Endothelial cell of umbilical vein (primary cell): ENCODE results near the gene LSM7. TPM values are rescaled to one million over a fixed set of nuclear protein-coding genes. Genes with fewer than 3 reads are reported as not detected.
A peak's percentile ranks its signal among the peaks of the same experiment; 100 is the strongest.

ENCODE experiments used
- BruUV-seq: library from RNA; stranded (reverse); fragments of 400-500 nt; replicated peaks from 2 replicates; lab custom pipeline; 2021; lab: Mats Ljungman, UMichigan
- CTCF ChIA-PET: fragments of 300-600, 350-600 bp; sonication (Branson Sonifier 250); formaldehyde crosslinking; loops from one replicate; lab custom pipeline; 2021; ENCODE audit warnings: antibody characterized with exemption, inconsistent platforms; lab: Charles Lee
- POLR2A ChIA-PET: fragments of 300-600, 350-600 bp; sonication (Branson Sonifier 250); formaldehyde crosslinking; loops from one replicate; lab custom pipeline; 2021; ENCODE audit warnings: antibody characterized with exemption, inconsistent platforms; lab: Charles Lee
- DNase-seq: peaks from one replicate; pipeline ENCODE4 v3.0.0-alpha.2; 2011; ENCODE audit warnings: low read depth, low spot score
- FAIRE-seq: peaks from 2 replicates; lab custom pipeline; 2011; peaks lifted over from hg19 to GRCh38; lab: Jason Lieb, UNC
- H2AFZ ChIP-seq: 2 replicates; pipeline ENCODE4 v1.6.0; 2012; ENCODE audit warnings: low read depth, low read length, control low read depth, inconsistent platforms
- H3K27ac ChIP-seq: 2 replicates; pipeline ENCODE4 v1.5.1; 2011; ENCODE audit warnings: low read depth, mild to moderate bottlenecking, control low read depth, low read length, moderate library complexity; ENCODE audit not compliant: insufficient read depth
- H3K27me3 ChIP-seq, 2 experiments: 2 replicates each; pipeline versions ENCODE4 v1.6.0 to v1.6.1; 2011; ENCODE audit warnings: low read length in 2 of 2, mixed read lengths in 1 of 2; ENCODE audit not compliant: control insufficient read depth in 2 of 2, insufficient read depth in 2 of 2
- H3K36me3 ChIP-seq, 2 experiments: 2 replicates in 1 of 2; 3 replicates in 1 of 2; pipeline ENCODE4 v1.5.1; 2011; ENCODE audit warnings: low read length in 2 of 2, mild to moderate bottlenecking in 1 of 2, moderate library complexity in 1 of 2; ENCODE audit not compliant: control insufficient read depth in 2 of 2, insufficient read depth in 2 of 2; ENCODE audit errors: extremely low read depth in 1 of 2
- H3K4me1 ChIP-seq: 3 replicates; pipeline ENCODE4 v1.5.1; 2011; ENCODE audit warnings: mild to moderate bottlenecking, low read length; ENCODE audit not compliant: control insufficient read depth, insufficient read depth; ENCODE audit errors: extremely low read depth
- H3K4me2 ChIP-seq: 2 replicates; pipeline ENCODE4 v1.6.1; 2011; ENCODE audit warnings: low read length, control low read depth, mixed read lengths; ENCODE audit not compliant: insufficient read depth
- H3K4me3 ChIP-seq, 3 experiments: fragments of 200-600 bp in 1 of 3; sonication (generic), shearing (Covaris generic) in 1 of 3; replicated peaks in 1 of 3; 2 replicates each; pipeline ENCODE4 v1.5.1; 2011 to 2016; ENCODE audit warnings: control low read depth in 3 of 3, low read length in 3 of 3, mild to moderate bottlenecking in 2 of 3, inconsistent platforms in 1 of 3, low read depth in 1 of 3, moderate library complexity in 1 of 3; ENCODE audit not compliant: insufficient read depth in 1 of 3
- H3K79me2 ChIP-seq: 2 replicates; pipeline ENCODE4 v1.6.0; 2012; ENCODE audit warnings: low read length, inconsistent platforms; ENCODE audit not compliant: control insufficient read depth, insufficient read depth
- H3K9ac ChIP-seq: replicated peaks from 2 replicates; pipeline ENCODE3; 2011; ENCODE audit warnings: low read length, control low read depth; ENCODE audit not compliant: insufficient read depth; ENCODE audit errors: extremely low read depth
- H3K9me1 ChIP-seq: replicated peaks from 3 replicates; pipeline ENCODE4 v1.6.0; 2011; ENCODE audit warnings: mild to moderate bottlenecking, low read length; ENCODE audit not compliant: control insufficient read depth, insufficient read depth; ENCODE audit errors: extremely low read depth
- H3K9me3 ChIP-seq: replicated peaks from 2 replicates; pipeline ENCODE4 v1.5.1; 2012; ENCODE audit warnings: low read length, inconsistent platforms; ENCODE audit not compliant: control insufficient read depth, insufficient read depth
- H4K20me1 ChIP-seq: replicated peaks from 2 replicates; pipeline ENCODE3; 2011; ENCODE audit warnings: mild to moderate bottlenecking, low read length; ENCODE audit not compliant: control insufficient read depth, insufficient read depth; ENCODE audit errors: extremely low read depth
- EZH2 ChIP-seq: IDR thresholded peaks from 2 replicates; pipeline ENCODE4 v1.6.1; 2012; ENCODE audit warnings: borderline replicate concordance, low read depth, mild to moderate bottlenecking, moderate library complexity, low read length, inconsistent platforms; ENCODE audit not compliant: severe bottlenecking
- FOS ChIP-seq: IDR thresholded peaks from 2 replicates; pipeline ENCODE4 v1.6.1; 2011; ENCODE audit warnings: mild to moderate bottlenecking, low read length, moderate library complexity, borderline replicate concordance; ENCODE audit not compliant: insufficient read depth
- GATA2 ChIP-seq: IDR thresholded peaks from 2 replicates; pipeline ENCODE4 v1.7.0; 2011; ENCODE audit warnings: low read depth, mild to moderate bottlenecking, moderate library complexity, mixed read lengths, low read length; ENCODE audit not compliant: insufficient read length, insufficient read depth
- MYC ChIP-seq: IDR thresholded peaks from one replicate; pipeline ENCODE4 v1.6.1; 2011; ENCODE audit warnings: mild to moderate bottlenecking, low read depth, low read length
- POLR2A ChIP-seq: IDR thresholded peaks from 2 replicates; pipeline ENCODE4 v1.6.1; 2012; ENCODE audit warnings: low read depth, mild to moderate bottlenecking, control low read depth, low read length
- POLR2AphosphoS5 ChIP-seq: IDR thresholded peaks from 2 replicates; pipeline ENCODE4 v1.6.1; 2012; ENCODE audit warnings: low read depth, mild to moderate bottlenecking, control low read depth, low read length, moderate library complexity; ENCODE audit not compliant: insufficient read depth
- dilution Hi-C: fragments of 300-500 bp; cut with MboI; formaldehyde crosslinking; loops from one replicate; pipeline ENCODE4 v1.15.0; 2019; ENCODE audit warnings: low sequenced_read_pairs; ENCODE audit not compliant: extremely low pct_ligation_motif_present
- intact Hi-C: fragments of 100-400 bp; cut with micrococcal nuclease; formaldehyde crosslinking; loops from one replicate; pipeline ENCODE4 v1.10.0; 2022
- polyA plus RNA-seq, 4 experiments: library from polyadenylated mRNA; depleted of rRNA in 3 of 4; stranded (reverse) in 3 of 4; unstranded in 1 of 4; fragments of >200 nt; gene quantifications; 2 replicates each; pipeline versions ENCODE4 v1.2.1 to v1.2.3, GENCODE V29; 2011 to 2012; ENCODE audit warnings: missing spikeins in 1 of 4
- total RNA-seq: library from RNA; stranded (reverse); gene quantifications from 2 replicates; pipeline ENCODE4 v1.2.3, GENCODE V29; 2021

The LSM7 gene
- total and polyA plus RNA-seq, 2 donors (not counting 3 experiments of a cell fraction or from before 2014, with no cell fraction given), result 124 to 673 TPM

GRCh38 chr19:2275588-2276428, 52.6 kb downstream of the LSM7 start:
- H3K36me3 ChIP-seq, result peaks cover 2 to 18% of the 10 kb centered on the region in 2 experiments
- peaks cover 27% of the 10 kb centered on the region for H3K4me1 ChIP-seq
- BruUV-seq, result no TSS peak
- FAIRE-seq (no peak), DNase-seq (no peak)
- POLR2A ChIA-PET, result no interaction called here
- H4K20me1 ChIP-seq, result no peaks in the 10 kb centered on the region
- CTCF ChIA-PET, result interaction anchor here (0.7 to 3.2 kb wide), 8 partner anchors 13 to 335 kb away, joined by 3 to 13 read pairs (median 4); partner anchors contain the start of gene PLEKHJ1
- no peak overlapping the region for H2AFZ ChIP-seq
- no peak overlapping the region for H3K27ac ChIP-seq
- intact Hi-C loops (loop anchor here (1.0 kb wide), 2 partner anchors 40 to 115 kb away; no protein-coding TSS in a partner anchor), dilution Hi-C loops (no loop called here)
- H3K4me3 ChIP-seq, result no peak overlapping the region
- H3K9ac ChIP-seq, result no peak overlapping the region
- H3K9me3 ChIP-seq, result no peaks in the 10 kb centered on the region
- H3K27me3 ChIP-seq, result no peaks in the 10 kb centered on the region
- H3K4me2 ChIP-seq, result no peak overlapping the region
- peaks cover 33% of the 10 kb centered on the region for H3K79me2 ChIP-seq
- no peaks in the 10 kb centered on the region for H3K9me1 ChIP-seq
- TF ChIP-seq POLR2AphosphoS5 (no peak), FOS (no peak), EZH2 (no peak), GATA2 (no peak), MYC (no peak), POLR2A (peak; percentile 7)
